SH-SY5Y (cell line): ENCODE data around the gene CEACAM6.

Experiments
- GATA2 ChIP-seq: IDR thresholded peaks from 2 replicates; pipeline ENCODE4 v1.6.1; 2011; ENCODE audit warnings: mild to moderate bottlenecking, low read depth, low read length
- GATA3 ChIP-seq: IDR thresholded peaks from 2 replicates; pipeline ENCODE4 v1.6.1; 2011; ENCODE audit warnings: low read depth, mild to moderate bottlenecking, low read length, moderate library complexity

Gene CEACAM6

GRCh38 chr19:41774515-41774980 is 19.2 kb downstream of the CEACAM6 start:
- TF ChIP-seq GATA3 (no peak), GATA2 (no peak)

DNA sequence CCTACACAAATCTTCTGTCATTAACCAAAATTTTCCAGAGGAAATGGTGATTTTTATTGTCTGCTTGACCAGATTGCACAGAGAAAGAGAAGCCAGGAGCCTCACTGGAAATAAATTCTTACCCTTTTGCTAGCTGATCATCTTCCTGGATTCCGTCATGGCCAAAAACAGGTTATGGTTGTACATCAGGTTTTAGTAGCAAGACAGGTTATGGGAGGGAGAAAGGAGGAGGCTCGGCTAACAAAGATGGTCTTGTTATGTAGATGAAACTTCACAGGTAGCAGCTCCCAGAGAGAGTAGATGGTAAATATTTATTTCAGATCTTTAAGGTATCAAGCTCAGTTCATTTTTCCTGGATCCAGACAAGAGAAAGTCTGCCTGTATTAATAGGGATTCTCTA is 21.4 kb downstream of the CEACAM6 start:
- no peak for TF ChIP-seq GATA3

DNA sequence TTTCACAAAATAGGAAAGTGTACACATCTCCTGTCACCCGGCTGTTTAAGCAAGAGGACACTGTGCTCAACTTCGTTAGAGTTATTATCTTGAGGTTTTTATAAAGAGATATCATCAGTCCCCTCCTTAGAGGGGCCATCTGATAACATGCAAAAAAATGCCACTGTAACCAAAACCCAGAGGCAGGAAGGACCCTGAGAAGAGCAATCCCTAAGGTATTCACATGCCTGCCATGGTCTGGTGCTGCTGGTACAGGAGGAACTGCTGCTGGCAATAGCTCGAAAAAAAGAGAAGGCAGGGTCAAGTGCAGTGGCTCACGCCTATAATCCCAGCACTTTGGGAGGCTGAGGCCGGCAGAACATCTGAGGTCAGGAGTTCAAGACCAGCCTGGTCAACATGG is 28.3 kb downstream of the CEACAM6 start:
- TF ChIP-seq GATA2 (no peak), GATA3 (no peak)

DNA sequence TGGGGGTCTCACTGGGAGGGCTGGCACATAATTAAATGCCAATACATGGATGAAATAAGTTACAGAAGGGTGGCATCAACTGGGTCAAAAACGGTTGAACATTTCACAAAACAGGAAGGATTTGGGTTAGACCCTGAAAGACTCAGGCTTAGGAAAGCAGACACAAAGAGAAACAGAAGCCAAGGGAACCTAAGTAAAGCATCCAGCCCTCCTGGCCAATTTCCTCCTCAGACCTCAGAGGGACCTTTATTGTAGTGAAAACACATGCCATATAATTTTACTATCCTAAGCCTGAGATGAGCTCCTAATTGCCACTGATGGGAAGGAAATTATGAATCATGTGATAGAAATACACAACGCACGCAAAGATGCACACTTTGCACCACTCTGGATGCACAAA is 29.0 kb downstream of the CEACAM6 start:
- TF ChIP-seq GATA2 (no peak), GATA3 (no peak)

- TF ChIP-seq GATA2 = no peak
- no peak for TF ChIP-seq GATA3
These were observed 29.4 kb downstream of the CEACAM6 start for GRCh38 chr19:41784743-41785142.

DNA sequence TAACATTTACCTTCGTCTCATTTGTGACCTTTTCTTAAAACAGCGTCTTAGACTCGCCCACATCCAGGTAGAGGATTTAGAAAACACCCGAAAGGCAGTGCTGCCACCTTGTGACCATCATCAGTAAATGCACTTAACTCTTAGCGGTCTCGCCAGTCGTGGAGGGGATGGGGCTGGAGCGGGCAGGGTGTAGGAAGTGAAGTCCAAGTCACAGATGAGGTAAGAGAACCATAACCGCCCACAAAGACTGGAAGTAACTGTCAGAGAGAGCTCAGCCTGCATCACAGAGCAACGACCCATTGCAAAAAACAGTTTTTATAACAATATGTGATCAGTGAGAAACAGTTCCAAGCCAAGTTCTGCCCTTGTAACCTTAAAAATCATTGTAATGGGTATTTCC is 30.3 kb downstream of the CEACAM6 start:
- TF ChIP-seq GATA3 = no peak

GRCh38 chr19:41787055-41787454 is 31.7 kb downstream of the CEACAM6 start:
- no peak for TF ChIP-seq GATA3
- no peak for TF ChIP-seq GATA2

DNA sequence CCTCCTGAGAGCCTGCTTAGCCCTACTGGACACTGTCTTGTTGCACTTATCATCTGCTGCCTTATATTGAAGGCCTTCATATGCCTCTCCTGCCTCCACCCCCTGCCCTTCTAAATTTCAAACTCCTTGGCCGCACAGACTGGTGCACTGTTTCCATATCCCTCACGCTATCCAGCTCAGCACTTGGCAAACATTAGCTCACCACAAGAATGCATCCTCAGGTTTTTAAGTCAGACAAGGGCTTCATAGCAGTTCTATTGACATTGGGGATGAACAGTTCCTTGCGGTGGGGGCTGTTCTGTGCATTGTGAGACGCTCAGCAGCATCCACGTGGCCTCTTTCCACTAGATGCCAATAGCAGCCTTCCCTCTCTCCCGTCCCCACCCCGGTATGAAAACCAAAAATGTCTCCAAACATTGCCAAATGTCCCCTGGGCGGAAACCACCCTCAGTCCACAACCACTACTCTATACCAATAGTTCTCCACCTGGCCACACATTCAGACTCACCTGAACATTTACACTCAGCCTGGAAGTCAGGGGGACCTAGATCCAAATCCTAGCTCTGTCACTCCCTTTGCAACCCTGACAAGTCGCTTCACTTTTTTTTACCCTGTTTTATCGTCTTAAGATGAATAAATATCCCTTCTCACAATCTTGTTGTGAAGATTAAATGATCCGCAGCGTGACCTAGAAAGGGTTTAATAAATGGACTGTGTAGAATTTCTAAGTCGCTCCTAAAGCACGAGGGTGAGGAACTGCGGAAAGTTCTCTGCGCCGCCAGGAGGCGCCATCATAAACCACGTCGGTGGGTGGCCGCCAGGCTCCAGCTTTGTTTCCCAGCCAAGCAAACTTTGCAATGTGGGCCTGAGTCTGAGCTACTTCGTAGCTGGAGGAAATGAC is 37.4 kb downstream of the CEACAM6 start:
- TF ChIP-seq GATA3 (no peak), GATA2 (no peak)

DNA sequence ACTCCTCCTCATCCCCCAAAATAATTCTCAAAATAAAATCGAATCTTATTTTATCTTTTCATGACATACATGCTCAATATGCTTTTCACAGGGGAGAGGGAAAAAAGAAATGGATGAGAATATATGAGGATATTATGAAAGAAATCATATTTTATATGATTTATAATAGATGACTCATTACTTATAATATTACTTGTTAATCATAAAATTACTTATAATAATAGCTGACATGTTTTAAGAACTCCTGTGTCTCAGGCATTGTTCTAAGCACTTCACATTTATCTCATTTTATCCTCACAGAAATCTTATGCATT is 38.0 kb downstream of the CEACAM6 start:
- TF ChIP-seq GATA2 = no peak
- no peak for TF ChIP-seq GATA3

DNA sequence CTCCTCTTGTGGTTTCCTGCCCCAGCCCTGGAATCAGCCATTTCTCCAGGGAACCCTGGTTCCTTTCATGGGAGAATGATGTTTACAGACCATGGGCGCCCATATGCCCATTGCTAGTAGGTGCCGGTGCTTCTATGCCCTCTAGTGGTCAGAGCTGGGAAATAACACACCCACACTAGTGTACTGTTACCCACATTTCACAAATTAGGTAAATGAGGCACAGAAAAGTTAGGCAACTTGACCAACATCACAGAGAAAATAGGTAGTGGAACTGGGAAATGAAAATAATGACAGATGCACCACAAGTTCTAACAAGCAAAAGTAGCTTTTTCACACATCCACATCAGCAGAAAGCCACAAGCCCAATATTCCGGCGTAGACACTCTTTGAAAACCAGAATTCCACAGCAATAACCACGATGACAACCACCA is 39.7 kb downstream of the CEACAM6 start:
- no peak for TF ChIP-seq GATA2
- no peak for TF ChIP-seq GATA3

- TF ChIP-seq GATA3 (no peak), GATA2 (no peak)
These were observed 41.0 kb downstream of the CEACAM6 start, which contains the start of gene CEACAM3 for GRCh38 chr19:41796362-41796761. CEACAM3 (plus strand) TSS chr19:41796587; CDS start chr19:41796678, 91 bp downstream.

- TF ChIP-seq GATA3 (no peak), GATA2 (no peak)
These were observed 41.6 kb downstream of the CEACAM6 start for GRCh38 chr19:41796901-41797300.

GRCh38 chr19:41799444-41800000 is 44.2 kb downstream of the CEACAM6 start:
- TF ChIP-seq GATA2 = no peak
- no peak for TF ChIP-seq GATA3

- no peak for TF ChIP-seq GATA2
- TF ChIP-seq GATA3 = no peak
These were observed 45.7 kb downstream of the CEACAM6 start for GRCh38 chr19:41801031-41801430.

DNA sequence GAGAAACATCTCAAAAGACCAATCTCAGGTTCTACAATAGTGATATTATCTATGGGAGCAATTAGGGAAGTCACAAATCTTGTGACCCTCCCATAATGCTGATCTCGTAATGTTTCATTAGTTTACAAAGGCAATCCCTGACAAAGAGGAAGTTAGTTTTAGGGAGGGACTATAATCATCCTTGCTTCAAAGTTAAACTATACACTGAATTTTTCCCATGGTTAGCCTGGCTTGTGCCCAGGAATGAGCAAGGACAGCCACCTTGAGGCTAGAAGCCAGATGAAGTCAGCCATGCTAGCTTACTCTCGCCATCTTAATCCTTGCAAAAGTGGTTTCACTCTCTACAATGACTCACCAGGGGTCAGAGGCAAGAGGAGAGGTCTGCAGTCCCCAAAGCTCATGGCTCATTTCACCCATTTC is 46.5 kb downstream of the CEACAM6 start:
- TF ChIP-seq GATA3 (no peak), GATA2 (no peak)

DNA sequence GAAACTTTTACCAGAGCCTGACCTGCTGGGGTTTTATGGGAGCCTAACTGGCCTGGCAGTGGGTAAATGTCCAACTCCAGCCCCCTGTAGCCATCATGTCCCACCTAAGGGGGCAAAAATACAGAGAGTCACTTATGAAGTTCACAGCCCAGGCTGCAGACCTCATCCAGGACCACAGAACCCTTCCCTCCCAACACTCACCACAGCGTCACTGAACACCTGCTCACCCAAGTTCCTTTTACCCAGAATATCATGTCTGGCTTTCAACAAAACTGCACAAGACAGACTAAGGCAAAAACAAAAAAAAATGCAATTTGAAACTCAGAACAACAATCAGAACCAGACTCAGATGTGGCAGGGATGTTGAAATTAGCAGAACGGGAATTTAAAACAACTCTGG is 47.4 kb downstream of the CEACAM6 start:
- TF ChIP-seq GATA3 = no peak
